RWPE1 (cell line): ENCODE results near the gene FIGLA.

ENCODE experiments used
- CTCF ChIA-PET: fragments of 350-600 bp; sonication (Branson Sonifier 250); formaldehyde crosslinking; extraction: SDS; loops from one replicate; lab custom pipeline; 2021; lab: Yijun Ruan, JAX
- POLR2A ChIA-PET: fragments of 400-600 bp; formaldehyde crosslinking; extraction: SDS; loops from one replicate; lab custom pipeline; 2020; ENCODE audit warnings: antibody characterized with exemption; ENCODE audit not compliant: low non-redundant PET; lab: Yijun Ruan, JAX
- DNase-seq: peaks from one replicate; pipeline ENCODE4 v3.0.0; 2012; ENCODE audit warnings: low spot score
- H3K27ac ChIP-seq: fragments of 450-650 bp; 2 replicates; pipeline ENCODE4 v1.5.1; 2017
- CTCF ChIP-seq: fragments of 450-650 bp; conservative IDR thresholded peaks from 2 replicates; pipeline ENCODE4 v1.5.1; 2017; ENCODE audit warnings: low read depth, mild to moderate bottlenecking

Gene FIGLA

DNA sequence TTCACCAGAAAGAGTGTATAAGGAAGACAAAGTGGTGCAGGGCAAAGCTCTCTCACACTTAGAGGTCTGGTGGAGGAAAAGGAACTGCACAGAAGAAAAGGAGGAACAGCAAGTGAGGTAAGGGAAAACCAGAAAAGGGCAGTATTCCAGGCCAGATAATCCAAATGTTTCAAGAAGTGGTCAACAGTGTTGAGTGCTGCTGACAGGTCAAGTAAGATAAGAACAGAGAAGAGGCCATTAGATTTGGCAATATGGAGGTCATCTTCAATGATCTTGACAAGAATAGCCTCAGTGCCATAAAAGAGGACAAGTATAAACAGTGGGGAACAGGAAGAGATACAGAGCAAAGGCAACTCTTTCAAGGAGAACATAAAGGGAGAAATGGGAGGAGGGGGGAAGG is 37.4 kb downstream of the FIGLA start:
- ChIA-PET POLR2A (no interaction called here), CTCF (interaction anchor here (0.6 kb wide), 1 partner anchor 164 kb away, joined by 3 read pairs; no protein-coding TSS in a partner anchor)
- H3K27ac ChIP-seq, result no peak overlapping the region
- DNase-seq, result no peak
- no peak for TF ChIP-seq CTCF

- no peak for DNase-seq
- CTCF ChIA-PET, result no interaction called here
- no peak for TF ChIP-seq CTCF
- POLR2A ChIA-PET, result no interaction called here
- no peak overlapping the region for H3K27ac ChIP-seq
Measured at GRCh38 chr2:70752396-70752795, 38.0 kb downstream of the FIGLA start.

DNA sequence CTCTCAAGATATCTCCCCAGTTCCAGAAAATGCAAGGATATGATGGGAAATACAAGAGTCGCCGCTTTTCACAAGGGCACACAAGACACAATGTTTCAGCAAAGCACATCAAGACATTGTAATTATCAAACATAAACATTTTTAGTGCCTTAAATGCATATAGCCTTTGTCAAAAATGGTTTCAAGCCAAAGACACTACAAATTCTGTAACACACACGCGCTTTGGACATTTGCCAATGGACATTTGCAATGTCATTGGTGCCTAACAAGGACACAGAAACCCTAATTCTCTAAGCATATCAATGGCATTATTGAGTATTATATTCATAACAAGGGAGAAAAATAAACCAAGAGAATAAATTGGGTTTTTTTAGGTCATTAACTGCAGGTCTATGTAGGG is 38.6 kb downstream of the FIGLA start:
- CTCF ChIA-PET, result interaction anchor here (0.7 kb wide), 1 partner anchor 969 kb away, joined by 4 read pairs; no protein-coding TSS in a partner anchor
- TF ChIP-seq CTCF, result no peak
- POLR2A ChIA-PET, result no interaction called here
- DNase-seq, result no peak
- no peak overlapping the region for H3K27ac ChIP-seq

DNA sequence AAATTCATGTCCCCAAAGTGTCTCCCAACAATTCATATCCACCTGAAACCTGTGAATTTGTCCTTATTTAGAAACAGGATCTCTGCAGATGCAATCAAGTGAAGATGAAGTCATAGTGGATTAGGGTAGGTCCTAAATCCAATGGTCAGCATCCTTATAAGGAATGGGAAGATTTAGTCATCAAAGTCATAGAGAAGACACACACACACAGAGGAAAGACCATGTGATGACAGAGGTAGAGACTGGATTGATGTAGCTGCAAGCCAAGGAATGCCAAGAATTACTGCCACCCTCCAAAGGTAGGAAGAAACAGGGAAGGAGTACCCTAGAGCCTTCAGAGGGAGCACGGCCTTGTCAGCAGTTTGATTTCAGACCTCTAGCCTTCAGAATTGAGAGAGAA is 40.1 kb downstream of the FIGLA start:
- no peak for TF ChIP-seq CTCF
- CTCF ChIA-PET, result no interaction called here
- H3K27ac ChIP-seq, result no peak overlapping the region
- DNase-seq, result no peak
- POLR2A ChIA-PET, result no interaction called here

GRCh38 chr2:70748002-70748784 is 42.2 kb downstream of the FIGLA start:
- no peak for DNase-seq
- no peak for TF ChIP-seq CTCF
- H3K27ac ChIP-seq, result no peak overlapping the region
- CTCF ChIA-PET, result interaction anchor here (0.6 to 0.7 kb wide), 4 partner anchors 21 to 1183 kb away, joined by 3 to 5 read pairs (median 4); no protein-coding TSS in a partner anchor
- POLR2A ChIA-PET, result no interaction called here

- TF ChIP-seq CTCF, result no peak
- no peak for DNase-seq
- no peak overlapping the region for H3K27ac ChIP-seq
- CTCF ChIA-PET, result interaction anchor here (0.7 kb wide), 1 partner anchor 49 kb away, joined by 3 read pairs; no protein-coding TSS in a partner anchor
- POLR2A ChIA-PET, result no interaction called here
Measured at GRCh38 chr2:70747284-70747683, 43.2 kb downstream of the FIGLA start.
